Measurements from ENCODE around the gene BACH2. TPM values are rescaled to one million over a fixed set of nuclear protein-coding genes. Genes with fewer than 3 reads are reported as not detected.

The BACH2 gene
- total RNA-seq, 1 donor from 2014 or later, result 7.7 TPM

- DNase-seq (ENCODE audit: low spot score in 2 of 2), result no peak
- intact Hi-C loops (cut with DNase I), result no loop called here
- TF ChIP-seq, protein P1, sequence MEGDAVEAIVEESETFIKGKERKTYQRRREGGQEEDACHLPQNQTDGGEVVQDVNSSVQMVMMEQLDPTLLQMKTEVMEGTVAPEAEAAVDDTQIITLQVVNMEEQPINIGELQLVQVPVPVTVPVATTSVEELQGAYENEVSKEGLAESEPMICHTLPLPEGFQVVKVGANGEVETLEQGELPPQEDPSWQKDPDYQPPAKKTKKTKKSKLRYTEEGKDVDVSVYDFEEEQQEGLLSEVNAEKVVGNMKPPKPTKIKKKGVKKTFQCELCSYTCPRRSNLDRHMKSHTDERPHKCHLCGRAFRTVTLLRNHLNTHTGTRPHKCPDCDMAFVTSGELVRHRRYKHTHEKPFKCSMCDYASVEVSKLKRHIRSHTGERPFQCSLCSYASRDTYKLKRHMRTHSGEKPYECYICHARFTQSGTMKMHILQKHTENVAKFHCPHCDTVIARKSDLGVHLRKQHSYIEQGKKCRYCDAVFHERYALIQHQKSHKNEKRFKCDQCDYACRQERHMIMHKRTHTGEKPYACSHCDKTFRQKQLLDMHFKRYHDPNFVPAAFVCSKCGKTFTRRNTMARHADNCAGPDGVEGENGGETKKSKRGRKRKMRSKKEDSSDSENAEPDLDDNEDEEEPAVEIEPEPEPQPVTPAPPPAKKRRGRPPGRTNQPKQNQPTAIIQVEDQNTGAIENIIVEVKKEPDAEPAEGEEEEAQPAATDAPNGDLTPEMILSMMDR (IDR thresholded peaks at IDR 0.05), result no peak
- no peak overlapping the region for H3K27ac ChIP-seq
- no peaks in the 10 kb centered on the region for H3K27me3 ChIP-seq
- no peaks in the 10 kb centered on the region for H3K9me3 ChIP-seq
- no peak overlapping the region for H3K4me3 ChIP-seq
- no peaks in the 10 kb centered on the region for H3K36me3 ChIP-seq
- H3K4me1 ChIP-seq, result no peaks in the 10 kb centered on the region
Measured at GRCh38 chr6:90264561-90264960, 32.1 kb downstream of the BACH2 start.

GRCh38 chr6:90263633-90264032 lies 33.0 kb downstream of the BACH2 start:
- Histone ChIP-seq H3K9me3 (no peaks in the 10 kb centered on the region), H3K36me3 (no peaks in the 10 kb centered on the region), H3K4me3 (no peak overlapping the region), H3K27me3 (no peaks in the 10 kb centered on the region), H3K4me1 (no peaks in the 10 kb centered on the region), H3K27ac (no peak overlapping the region)
- no peak for DNase-seq (ENCODE audit: low spot score in 2 of 2)
- intact Hi-C loops (cut with DNase I), result no loop called here
- TF ChIP-seq, protein P1 (IDR thresholded peaks at IDR 0.05), result no peak

DNA sequence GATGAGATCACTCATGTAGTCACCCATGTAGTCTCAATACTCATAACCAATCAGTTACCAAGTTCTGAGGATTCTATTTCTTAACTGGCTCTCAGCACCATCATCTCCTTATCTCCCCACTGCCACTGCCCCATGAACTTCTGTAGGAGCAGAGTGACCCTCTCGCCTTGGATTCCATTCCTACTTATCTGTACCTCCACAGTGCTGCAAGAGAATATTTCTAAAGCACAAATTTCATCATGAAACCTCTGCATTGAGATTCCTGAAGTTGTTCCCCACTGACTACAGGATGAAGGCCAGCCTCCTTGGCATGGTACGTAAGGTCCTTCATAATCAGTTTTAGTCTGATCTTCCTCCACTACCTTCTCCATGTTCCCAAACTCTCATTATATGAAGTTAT lies 34.8 kb downstream of the BACH2 start:
- TF ChIP-seq, protein P1 (IDR thresholded peaks at IDR 0.05), result no peak
- Histone ChIP-seq H3K4me1 (no peaks in the 10 kb centered on the region), H3K36me3 (no peaks in the 10 kb centered on the region), H3K27ac (no peak overlapping the region), H3K4me3 (no peak overlapping the region), H3K9me3 (no peaks in the 10 kb centered on the region), H3K27me3 (no peaks in the 10 kb centered on the region)
- no peak for DNase-seq (ENCODE audit: low spot score in 2 of 2)
- intact Hi-C loops (cut with DNase I), result no loop called here

GRCh38 chr6:90257486-90257738 lies 39.2 kb downstream of the BACH2 start:
- DNase-seq (ENCODE audit: low spot score in 2 of 2), result no peak
- Histone ChIP-seq H3K36me3 (no peaks in the 10 kb centered on the region), H3K4me3 (no peak overlapping the region), H3K9me3 (no peaks in the 10 kb centered on the region), H3K27me3 (no peaks in the 10 kb centered on the region), H3K27ac (no peak overlapping the region), H3K4me1 (no peaks in the 10 kb centered on the region)
- intact Hi-C loops (cut with DNase I), result no loop called here
- TF ChIP-seq, protein P1 (IDR thresholded peaks at IDR 0.05), result no peak

DNA sequence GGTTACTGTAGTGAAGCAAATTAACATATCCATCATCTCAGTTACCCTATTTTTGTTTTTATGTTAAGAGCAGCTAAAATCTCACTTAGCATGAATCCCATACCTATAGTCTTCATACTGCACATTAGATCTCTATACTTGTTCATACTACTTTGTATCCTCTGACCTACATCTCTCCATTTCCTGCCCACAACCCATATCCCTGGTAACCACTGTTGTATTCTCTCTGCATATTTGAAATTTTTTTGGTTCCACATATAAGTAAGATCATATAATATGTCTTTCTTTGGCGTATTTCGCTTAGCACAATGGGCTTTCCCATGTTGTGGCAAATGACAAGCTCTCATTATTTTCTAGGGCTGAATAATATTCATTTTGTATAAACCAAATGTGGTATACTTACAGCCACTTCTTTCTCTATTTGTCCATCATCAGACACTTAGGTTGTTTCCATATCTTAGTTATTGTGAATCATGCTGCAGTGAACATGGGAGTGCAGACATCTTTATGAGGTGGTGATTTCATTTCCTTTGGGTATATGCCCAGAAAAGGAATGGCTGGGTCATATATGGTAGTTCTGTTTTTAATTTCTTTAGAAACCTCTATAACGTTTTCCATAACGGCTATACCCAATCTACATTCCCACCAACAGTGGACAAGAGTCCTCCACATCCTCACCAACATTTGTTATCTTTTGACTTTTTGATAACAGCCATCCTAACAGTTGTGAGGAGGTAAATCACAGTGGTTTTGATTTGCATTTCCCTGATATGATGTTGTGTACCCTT lies 39.8 kb downstream of the BACH2 start:
- Histone ChIP-seq H3K36me3 (no peaks in the 10 kb centered on the region), H3K27me3 (no peaks in the 10 kb centered on the region), H3K4me3 (no peak overlapping the region), H3K9me3 (no peaks in the 10 kb centered on the region), H3K4me1 (peaks cover 0 to 3% of the 10 kb centered on the region in 2 donors), H3K27ac (no peak overlapping the region)
- DNase-seq (ENCODE audit: low spot score in 2 of 2), result no peak
- intact Hi-C loops (cut with DNase I), result no loop called here
- TF ChIP-seq, protein P1 (IDR thresholded peaks at IDR 0.05), result no peak

DNA sequence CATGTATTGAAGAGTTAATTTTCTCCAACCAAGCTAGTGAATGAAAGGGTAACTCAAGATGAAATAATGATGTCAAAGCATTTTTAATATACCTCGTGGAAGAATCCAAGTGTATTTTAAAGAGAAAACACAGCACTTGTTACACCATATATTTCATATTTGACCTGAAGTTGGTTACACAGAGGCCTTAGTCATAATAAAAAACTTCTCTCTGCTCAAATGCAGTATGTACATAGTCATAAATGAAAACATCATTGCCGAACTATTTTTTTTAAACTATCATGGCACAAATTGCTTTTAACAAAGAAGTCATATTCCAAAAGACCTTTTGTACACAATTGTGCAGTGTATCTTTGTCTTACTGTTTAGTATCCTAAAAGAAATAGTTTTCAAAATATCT lies 43.0 kb downstream of the BACH2 start:
- TF ChIP-seq, protein P1 (IDR thresholded peaks at IDR 0.05), result no peak
- DNase-seq (ENCODE audit: low spot score in 2 of 2), result no peak
- Histone ChIP-seq H3K4me1 (peaks cover 0 to 3% of the 10 kb centered on the region in 2 donors), H3K4me3 (no peak overlapping the region), H3K36me3 (no peaks in the 10 kb centered on the region), H3K27ac (no peak overlapping the region), H3K9me3 (no peaks in the 10 kb centered on the region), H3K27me3 (no peaks in the 10 kb centered on the region)
- intact Hi-C loops (cut with DNase I), result no loop called here

Data from ascending aorta (tissue), 2 donors.